PFSK-1 (cell line): ENCODE results near the gene CYBA.

Experiments
- POLR2AphosphoS5 ChIP-seq: IDR thresholded peaks from 2 replicates; pipeline ENCODE4 v1.6.1; 2012; ENCODE audit warnings: low read depth, mild to moderate bottlenecking, control low read depth, low read length, moderate library complexity
- TAF1 ChIP-seq: IDR thresholded peaks from 2 replicates; pipeline ENCODE4 v1.6.1; 2012; ENCODE audit warnings: low read length, control low read depth, borderline replicate concordance; ENCODE audit not compliant: insufficient read depth

DNA sequence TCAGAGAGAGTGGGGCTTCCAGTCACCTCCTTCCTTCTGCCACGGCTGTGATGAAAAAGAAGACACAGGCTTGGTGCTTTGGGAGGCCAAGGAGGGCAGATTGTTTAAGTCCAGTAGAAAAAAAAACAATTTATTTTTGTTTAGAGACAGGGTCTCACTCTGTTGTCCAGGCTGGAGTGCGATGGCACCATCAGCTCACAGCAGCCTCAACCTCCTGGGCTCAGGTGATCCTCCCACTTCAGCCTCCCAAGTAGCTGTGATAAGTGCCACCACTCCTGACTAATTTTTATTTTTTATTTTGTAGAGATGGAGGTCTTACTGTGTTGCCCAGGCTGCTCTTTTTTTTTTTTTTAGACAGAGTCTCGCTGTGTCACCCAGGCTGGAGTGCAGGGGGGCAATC lies 14.7 kb upstream of the CYBA start:
- TF ChIP-seq TAF1 (no peak), POLR2AphosphoS5 (no peak)
